Stimulated activated naive CD4-positive, alpha-beta T cell treated with Interleukin-2 at 50 U/mL for 16 hours (primary cell): ENCODE results near the gene CETN1.

Experiments used
- DNase-seq: peaks from one replicate; lab custom pipeline; 2025; lab: John Stamatoyannopoulos, UW

CETN1 gene

GRCh38 chr18:576924-577323, 3.3 kb upstream of the CETN1 start:
- DNase-seq, result no peak

DNA sequence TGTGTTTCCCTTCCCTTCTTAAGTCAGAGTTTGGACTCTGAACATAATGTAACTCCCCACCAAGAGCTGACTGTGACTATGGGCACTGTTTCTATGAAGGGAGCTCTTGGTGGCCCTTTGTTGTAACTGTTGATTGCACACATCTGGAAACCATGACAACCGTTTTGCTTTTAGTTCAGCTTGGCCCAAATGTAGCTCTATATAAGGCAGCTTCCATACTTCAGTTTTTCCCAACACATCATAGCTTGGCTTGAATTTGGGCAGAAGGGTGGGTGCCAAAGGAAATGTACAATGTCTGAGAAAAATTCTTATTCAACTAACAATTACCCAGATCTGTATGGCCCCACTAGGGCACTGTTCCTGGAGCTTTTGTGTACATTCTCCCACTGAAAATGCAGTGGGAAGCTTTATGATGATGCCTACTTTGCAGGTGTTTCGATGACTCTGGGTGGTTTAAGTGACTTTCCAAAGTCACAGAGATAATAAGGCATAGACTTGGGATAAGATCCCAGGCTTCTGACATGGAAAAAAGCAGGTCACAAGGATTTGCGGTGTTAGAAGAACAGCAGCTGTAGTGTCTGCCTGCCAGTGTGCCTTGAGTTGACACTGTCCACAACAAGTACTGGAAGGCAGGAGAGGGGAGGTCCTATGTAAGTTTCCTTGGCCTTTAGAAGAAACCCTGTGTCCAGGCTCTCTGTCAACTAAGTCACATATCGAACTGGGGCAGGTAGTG, 2.4 kb upstream of the CETN1 start:
- no peak for DNase-seq

GRCh38 chr18:579238-579637, 942 bp upstream of the CETN1 start:
- DNase-seq, result no peak

GRCh38 chr18:581096-581495, 916 bp downstream of the CETN1 start:
- DNase-seq, result no peak

DNA sequence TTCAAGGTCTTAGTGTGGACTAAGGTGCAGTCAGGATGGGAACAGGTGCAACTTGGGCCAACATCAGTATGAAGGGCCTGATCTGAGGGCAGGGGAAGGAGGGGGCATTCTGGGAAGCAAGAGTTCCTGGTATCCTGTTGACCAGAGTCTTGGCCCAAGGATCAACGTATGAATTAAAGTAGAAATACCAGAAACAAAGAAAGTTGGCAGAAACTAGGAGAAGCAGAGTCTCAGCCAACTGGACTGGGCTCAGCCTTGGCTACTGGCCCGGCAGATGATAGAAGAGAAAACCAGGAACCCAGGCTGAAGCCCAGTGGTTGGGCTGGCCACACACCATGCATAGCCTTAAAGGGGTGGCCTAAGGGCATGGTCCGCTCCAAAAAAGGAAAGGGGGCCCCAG, 2.3 kb downstream of the CETN1 start:
- no peak for DNase-seq

DNA sequence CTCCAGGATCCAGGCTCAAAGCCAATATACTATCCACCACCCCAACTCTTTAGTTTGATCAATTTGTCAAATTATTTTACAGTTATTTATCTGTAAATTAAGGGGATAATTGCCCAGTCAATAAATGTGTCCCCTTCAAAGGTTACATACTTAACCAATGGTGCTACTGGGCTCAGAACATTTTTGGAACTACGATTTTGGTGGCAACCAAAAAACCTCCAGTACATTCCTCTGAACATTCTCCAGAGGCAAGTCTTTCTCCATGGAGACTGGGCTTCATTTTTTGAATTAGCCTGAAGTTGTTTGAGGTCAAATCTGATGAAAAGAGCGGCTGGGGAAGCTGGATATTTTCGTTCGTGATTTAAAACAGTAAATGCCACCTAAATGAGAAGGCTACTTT, 14.9 kb downstream of the CETN1 start:
- DNase-seq, result no peak

GRCh38 chr18:595571-595970, 15.4 kb downstream of the CETN1 start:
- no peak for DNase-seq

- DNase-seq, result peak; percentile 75
Observed at GRCh38 chr18:596288-596881, 16.2 kb downstream of the CETN1 start.

- no peak for DNase-seq
Observed at GRCh38 chr18:598124-598589, 18.0 kb downstream of the CETN1 start.

GRCh38 chr18:600107-600506, 19.9 kb downstream of the CETN1 start:
- DNase-seq, result no peak

GRCh38 chr18:604771-605170, 24.6 kb downstream of the CETN1 start:
- DNase-seq, result no peak

DNA sequence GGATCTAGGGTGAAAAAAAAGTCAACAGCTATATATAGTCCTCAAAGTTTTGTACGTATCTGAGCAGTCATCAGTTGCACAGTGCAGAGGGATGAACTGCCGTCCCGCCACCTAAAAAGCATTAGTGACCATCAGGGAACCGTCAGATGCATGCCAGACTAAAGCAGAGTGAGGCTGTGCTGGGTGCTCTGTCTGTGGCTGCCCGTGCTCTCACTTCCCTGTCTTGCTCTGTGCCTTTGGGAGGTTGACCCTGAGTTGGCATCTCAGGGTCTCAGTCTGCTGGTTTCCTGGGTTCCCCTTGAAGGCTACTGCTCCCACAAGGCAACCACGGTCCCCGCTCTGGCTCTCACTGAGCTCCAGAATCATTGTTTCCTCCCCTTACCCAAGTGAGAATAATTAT, 27.8 kb downstream of the CETN1 start:
- DNase-seq, result no peak

DNA sequence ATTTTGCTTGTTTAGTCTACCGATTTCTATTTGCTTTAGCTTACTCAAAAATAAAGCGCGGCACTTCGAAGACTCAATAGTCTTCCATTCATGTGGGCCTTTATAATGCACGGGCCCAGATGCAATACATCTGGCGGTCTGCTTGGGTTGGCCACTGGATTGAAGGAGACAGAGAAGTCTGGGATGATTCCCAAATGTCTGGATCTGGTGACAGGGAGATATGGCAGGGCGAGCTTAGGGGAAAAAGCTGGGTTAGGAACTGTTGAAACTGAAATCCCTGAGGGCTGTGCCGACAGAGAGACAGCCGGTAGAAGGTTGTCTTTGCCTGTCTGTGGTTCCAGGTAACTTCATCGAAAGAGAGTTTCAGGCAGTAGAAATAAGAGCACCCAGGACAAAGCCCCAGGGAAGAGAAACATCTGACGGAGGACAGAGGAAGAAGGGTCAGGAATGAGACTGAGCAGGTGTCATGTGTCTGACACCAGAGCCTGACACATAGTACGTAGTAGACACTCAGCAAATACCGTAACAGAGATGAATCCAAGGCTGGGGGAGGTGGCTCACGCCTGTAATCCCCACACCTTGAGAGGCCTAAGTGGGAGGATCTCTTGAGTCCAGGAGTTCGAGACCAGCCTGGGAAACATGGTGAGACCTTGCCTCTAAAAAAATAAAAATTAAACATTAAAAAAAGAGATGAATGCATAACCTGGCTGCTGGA, 30.2 kb downstream of the CETN1 start:
- DNase-seq, result no peak

- DNase-seq, result no peak
Observed at GRCh38 chr18:612156-612555, 32.0 kb downstream of the CETN1 start.

- no peak for DNase-seq
Observed at GRCh38 chr18:614193-614592, 34.0 kb downstream of the CETN1 start.

DNA sequence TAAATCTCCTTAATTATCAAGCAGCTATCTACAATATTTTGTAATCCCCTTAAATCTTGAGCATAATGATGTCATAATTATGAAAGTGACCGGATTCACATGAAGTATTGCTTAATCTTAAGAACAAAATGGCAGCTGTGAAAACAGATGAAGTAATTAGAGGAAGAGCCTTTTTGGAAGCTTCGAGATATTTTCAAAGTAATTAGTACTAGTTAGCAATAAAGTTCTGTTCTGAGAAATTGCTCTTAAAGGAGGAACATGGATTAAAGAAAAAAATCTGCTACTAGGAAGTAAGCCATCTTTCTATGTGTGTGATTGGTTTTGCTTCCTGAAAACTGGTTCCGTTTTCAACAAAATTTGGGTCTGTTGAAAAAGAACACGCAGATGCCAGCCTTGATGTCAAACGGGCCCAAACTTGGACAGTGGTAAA, 34.9 kb downstream of the CETN1 start:
- DNase-seq, result no peak

DNA sequence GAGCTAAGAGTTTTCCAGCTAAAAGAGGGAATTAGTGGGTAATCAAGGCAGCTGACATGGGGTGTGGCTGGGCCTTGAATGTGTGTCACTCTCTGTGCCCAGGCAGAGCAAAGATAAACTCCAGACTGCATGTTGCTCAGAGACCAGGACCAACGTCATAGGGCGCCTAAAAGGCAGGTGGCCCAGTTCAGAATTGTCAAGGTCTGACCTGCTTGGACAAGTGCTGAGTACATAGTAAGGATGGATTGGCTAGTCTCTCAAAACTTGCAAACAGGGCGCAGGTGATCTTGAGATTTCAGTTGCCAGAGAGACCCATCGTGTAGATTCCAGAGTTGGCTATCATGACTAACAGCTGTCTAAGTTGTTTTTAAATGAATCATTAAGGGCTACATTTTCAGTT, 35.6 kb downstream of the CETN1 start:
- DNase-seq, result no peak

GRCh38 chr18:616380-616995, 36.3 kb downstream of the CETN1 start:
- DNase-seq, result no peak

GRCh38 chr18:617970-618504, 37.9 kb downstream of the CETN1 start:
- DNase-seq, result no peak

GRCh38 chr18:618618-619017, 38.4 kb downstream of the CETN1 start:
- DNase-seq, result no peak

GRCh38 chr18:621291-622043, 41.3 kb downstream of the CETN1 start:
- DNase-seq, result no peak

GRCh38 chr18:622289-622688, 42.1 kb downstream of the CETN1 start:
- no peak for DNase-seq
